ENCODE measurements around the gene MGMT.

Gene MGMT

DNA sequence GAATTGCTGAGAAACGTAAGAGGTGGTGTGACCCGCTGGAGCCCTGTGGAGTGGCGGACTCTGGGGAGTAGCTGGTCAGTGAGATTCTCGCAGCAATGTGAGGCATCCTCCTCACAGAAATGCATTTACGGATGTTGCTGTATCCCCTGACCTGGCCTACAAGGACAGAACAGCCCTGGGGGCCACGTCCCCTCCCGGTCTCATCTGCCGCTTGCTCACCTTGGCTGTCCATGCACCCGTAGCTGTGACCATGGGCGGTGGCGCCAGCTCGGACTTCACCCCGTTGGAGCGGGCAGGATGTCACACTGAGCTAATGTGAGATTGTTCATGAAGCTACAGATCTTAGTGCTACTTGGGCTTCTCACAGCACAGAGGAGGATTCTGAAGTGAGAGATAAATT, 303.2 kb downstream of the MGMT start:
- Histone ChIP-seq H3K9ac (ENCODE audit: low read length) (no peak overlapping the region), H3K9me3 (ENCODE audit: low read length) (no peaks in the 10 kb centered on the region), H3F3A (ENCODE audit: insufficient read depth, low read length) (no peaks in the 10 kb centered on the region), H3K27ac (ENCODE audit: low read depth, low read length, poor library complexity, severe bottlenecking) (no peak overlapping the region), H4K20me1 (ENCODE audit: insufficient read depth, low read length) (no peaks in the 10 kb centered on the region), H3K27me3 (ENCODE audit: insufficient read depth, low read length) (no peaks in the 10 kb centered on the region), H3K4me2 (ENCODE audit: low read length) (no peak overlapping the region), H3K4me3 (ENCODE audit: low read depth, low read length, poor library complexity, severe bottlenecking) (no peak overlapping the region), H3K9me2 (ENCODE audit: low read depth, low read length) (no peaks in the 10 kb centered on the region), H3K36me3 (ENCODE audit: insufficient read depth, low read length) (peaks cover 11% of the 10 kb centered on the region; the same call in 1 of the 2 replicates), H3K4me1 (ENCODE audit: insufficient read depth, low read length, severe bottlenecking) (no peaks in the 10 kb centered on the region), H3K79me2 (ENCODE audit: insufficient read depth, low read length) (no peaks in the 10 kb centered on the region), H2AFZ (ENCODE audit: low read length) (no peak overlapping the region)
- TF ChIP-seq, protein P1, sequence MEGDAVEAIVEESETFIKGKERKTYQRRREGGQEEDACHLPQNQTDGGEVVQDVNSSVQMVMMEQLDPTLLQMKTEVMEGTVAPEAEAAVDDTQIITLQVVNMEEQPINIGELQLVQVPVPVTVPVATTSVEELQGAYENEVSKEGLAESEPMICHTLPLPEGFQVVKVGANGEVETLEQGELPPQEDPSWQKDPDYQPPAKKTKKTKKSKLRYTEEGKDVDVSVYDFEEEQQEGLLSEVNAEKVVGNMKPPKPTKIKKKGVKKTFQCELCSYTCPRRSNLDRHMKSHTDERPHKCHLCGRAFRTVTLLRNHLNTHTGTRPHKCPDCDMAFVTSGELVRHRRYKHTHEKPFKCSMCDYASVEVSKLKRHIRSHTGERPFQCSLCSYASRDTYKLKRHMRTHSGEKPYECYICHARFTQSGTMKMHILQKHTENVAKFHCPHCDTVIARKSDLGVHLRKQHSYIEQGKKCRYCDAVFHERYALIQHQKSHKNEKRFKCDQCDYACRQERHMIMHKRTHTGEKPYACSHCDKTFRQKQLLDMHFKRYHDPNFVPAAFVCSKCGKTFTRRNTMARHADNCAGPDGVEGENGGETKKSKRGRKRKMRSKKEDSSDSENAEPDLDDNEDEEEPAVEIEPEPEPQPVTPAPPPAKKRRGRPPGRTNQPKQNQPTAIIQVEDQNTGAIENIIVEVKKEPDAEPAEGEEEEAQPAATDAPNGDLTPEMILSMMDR (IDR thresholded peaks at IDR 0.05; ENCODE audit: low read length), result no peak
- TF ChIP-seq EZH2 (IDR thresholded peaks at IDR 0.05; ENCODE audit: borderline replicate concordance, low read length), result no peak

DNA sequence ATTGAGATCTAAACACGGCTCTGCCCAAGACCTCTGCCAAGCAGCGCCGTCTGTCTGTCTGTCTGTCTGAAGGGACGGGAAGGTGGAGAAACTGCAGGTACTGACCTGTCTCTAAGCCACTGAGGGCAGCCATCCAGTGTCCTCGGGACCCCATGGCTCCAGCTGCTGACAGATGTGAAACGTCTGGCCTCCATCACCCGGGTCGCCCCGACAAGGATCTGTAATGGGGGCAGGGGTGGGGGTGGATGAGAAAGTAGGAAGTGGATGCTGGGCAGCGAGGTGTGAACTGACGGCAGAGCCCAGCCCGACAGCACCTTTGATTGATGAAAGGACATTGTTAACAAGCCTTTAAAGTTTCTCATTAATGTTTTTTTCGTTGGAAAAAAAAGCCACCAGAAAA, 304.0 kb downstream of the MGMT start:
- no peaks in the 10 kb centered on the region for H3K4me1 ChIP-seq (ENCODE audit: insufficient read depth, low read length, severe bottlenecking)
- H3K79me2 ChIP-seq (ENCODE audit: insufficient read depth, low read length), result no peaks in the 10 kb centered on the region
- no peaks in the 10 kb centered on the region for H4K20me1 ChIP-seq (ENCODE audit: insufficient read depth, low read length)
- TF ChIP-seq EZH2 (IDR thresholded peaks at IDR 0.05; ENCODE audit: borderline replicate concordance, low read length), result no peak
- TF ChIP-seq, protein P1 (IDR thresholded peaks at IDR 0.05; ENCODE audit: low read length), result no peak
- no peak overlapping the region for H2AFZ ChIP-seq (ENCODE audit: low read length)
- no peak overlapping the region for H3K9ac ChIP-seq (ENCODE audit: low read length)
- no peaks in the 10 kb centered on the region for H3K9me2 ChIP-seq (ENCODE audit: low read depth, low read length)
- no peaks in the 10 kb centered on the region for H3K9me3 ChIP-seq (ENCODE audit: low read length)
- H3K36me3 ChIP-seq (ENCODE audit: insufficient read depth, low read length), result peaks cover 11% of the 10 kb centered on the region; the same call in 1 of the 2 replicates
- no peak overlapping the region for H3K4me3 ChIP-seq (ENCODE audit: low read depth, low read length, poor library complexity, severe bottlenecking)
- H3K27me3 ChIP-seq (ENCODE audit: insufficient read depth, low read length), result no peaks in the 10 kb centered on the region
- H3K27ac ChIP-seq (ENCODE audit: low read depth, low read length, poor library complexity, severe bottlenecking), result no peak overlapping the region
- no peak overlapping the region for H3K4me2 ChIP-seq (ENCODE audit: low read length)
- H3F3A ChIP-seq (ENCODE audit: insufficient read depth, low read length), result no peaks in the 10 kb centered on the region

DNA sequence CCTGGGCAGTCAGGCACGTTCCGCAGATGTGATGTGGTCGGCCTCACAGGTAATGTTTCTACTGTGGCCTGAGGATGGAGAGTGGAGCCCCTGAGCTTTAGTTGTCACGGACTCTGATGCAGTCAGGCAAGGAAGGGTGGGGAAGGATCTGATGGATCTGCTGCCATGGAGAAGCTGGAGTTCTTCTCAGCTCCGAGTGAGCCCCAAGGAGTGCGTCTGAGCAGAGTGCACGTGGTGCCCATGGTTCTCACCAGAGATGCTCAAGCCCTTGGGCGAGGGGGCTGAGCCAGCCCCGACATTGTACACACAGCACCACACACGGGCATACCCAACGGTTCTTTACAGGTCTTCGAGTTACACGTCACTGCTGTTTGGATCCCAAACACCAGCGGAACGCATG, 304.5 kb downstream of the MGMT start:
- no peaks in the 10 kb centered on the region for H3K27me3 ChIP-seq (ENCODE audit: insufficient read depth, low read length)
- TF ChIP-seq, protein P1 (IDR thresholded peaks at IDR 0.05; ENCODE audit: low read length), result no peak
- TF ChIP-seq EZH2 (IDR thresholded peaks at IDR 0.05; ENCODE audit: borderline replicate concordance, low read length), result no peak
- H3K9me3 ChIP-seq (ENCODE audit: low read length), result no peaks in the 10 kb centered on the region
- H3K36me3 ChIP-seq (ENCODE audit: insufficient read depth, low read length), result peaks cover 11% of the 10 kb centered on the region; the same call in 1 of the 2 replicates
- no peaks in the 10 kb centered on the region for H3K9me2 ChIP-seq (ENCODE audit: low read depth, low read length)
- H3K4me1 ChIP-seq (ENCODE audit: insufficient read depth, low read length, severe bottlenecking), result no peaks in the 10 kb centered on the region
- H3K79me2 ChIP-seq (ENCODE audit: insufficient read depth, low read length), result no peaks in the 10 kb centered on the region
- no peaks in the 10 kb centered on the region for H3F3A ChIP-seq (ENCODE audit: insufficient read depth, low read length)
- no peak overlapping the region for H3K27ac ChIP-seq (ENCODE audit: low read depth, low read length, poor library complexity, severe bottlenecking)
- H2AFZ ChIP-seq (ENCODE audit: low read length), result no peak overlapping the region
- no peaks in the 10 kb centered on the region for H4K20me1 ChIP-seq (ENCODE audit: insufficient read depth, low read length)
- H3K4me3 ChIP-seq (ENCODE audit: low read depth, low read length, poor library complexity, severe bottlenecking), result no peak overlapping the region
- no peak overlapping the region for H3K4me2 ChIP-seq (ENCODE audit: low read length)
- H3K9ac ChIP-seq (ENCODE audit: low read length), result no peak overlapping the region

Measured in OCI-LY1 (cell line).